Smooth muscle cell of the brain vasculature (primary cell): ENCODE measurements around the gene RTCA.
"Not testable (repeated sequence)": the region's sequence is repeated elsewhere in the genome, so short reads cannot be mapped to it uniquely, and the experiment has no call there.

Experiments
- DNase-seq: peaks from one replicate; pipeline ENCODE4 v3.0.0-alpha.2; 2012; ENCODE audit warnings: low read depth, low spot score

The RTCA gene

DNA sequence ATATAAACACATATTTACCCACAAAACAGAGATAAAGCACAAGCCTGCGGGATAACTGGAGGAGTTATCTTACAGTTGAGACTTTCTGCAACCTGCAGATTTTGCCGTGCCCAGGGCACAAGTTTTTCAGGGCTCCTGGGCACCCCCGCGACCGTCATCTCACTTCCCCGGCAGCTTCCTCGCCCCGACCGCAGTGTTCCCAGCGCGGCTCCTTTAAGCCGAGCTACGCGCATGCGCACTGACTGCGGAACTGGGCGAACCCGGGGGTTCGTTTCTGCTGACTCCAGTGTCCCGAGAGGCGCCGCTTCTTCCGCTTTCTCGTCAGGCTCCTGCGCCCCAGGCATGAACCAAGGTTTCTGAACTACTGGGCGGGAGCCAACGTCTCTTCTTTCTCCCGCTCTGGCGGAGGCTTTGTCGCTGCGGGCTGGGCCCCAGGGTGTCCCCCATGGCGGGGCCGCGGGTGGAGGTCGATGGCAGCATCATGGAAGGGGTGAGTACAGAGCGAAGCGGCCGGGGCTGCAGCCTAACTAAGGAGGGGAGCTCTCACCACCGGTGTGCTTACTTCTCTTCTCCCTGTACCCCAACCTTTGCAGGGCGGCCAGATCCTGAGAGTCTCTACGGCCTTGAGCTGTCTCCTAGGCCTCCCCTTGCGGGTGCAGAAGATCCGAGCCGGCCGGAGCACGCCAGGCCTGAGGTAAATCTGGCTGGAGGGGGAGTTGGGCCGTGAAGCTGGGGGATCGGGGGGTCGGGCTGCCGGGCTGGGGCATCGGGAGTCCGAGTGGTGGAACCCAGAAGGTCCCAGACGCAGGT is at the start of gene RTCA:
Gene RTCA (plus strand): TSS at position 286 of the 810 bp plus-strand sequence. CDS start 160 bp downstream, at position 446.
- peak; percentile 90 for DNase-seq

- DNase-seq: no peak
Measured at GRCh38 chr1:100217834-100218233, 48.2 kb upstream of the RTCA start.

DNA sequence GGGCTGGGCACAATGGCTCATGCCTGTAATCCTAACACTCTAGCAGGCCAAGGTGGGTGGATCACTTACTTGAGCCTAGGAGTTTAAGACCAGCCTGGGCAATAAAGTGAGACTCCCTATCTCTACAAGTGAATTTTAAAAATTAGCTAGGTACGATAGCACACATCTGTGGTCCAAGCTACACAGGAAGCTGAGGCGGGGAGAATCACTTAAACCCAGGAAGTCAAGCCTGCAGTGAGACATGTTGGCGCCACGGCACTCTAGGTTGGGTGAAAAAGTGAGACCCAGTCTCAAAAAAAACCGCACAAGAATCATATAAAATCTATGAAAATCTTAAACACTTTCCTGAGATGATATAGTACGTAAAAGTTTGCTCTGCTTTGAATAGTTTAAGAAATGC is 46.6 kb upstream of the RTCA start:
- no peak for DNase-seq

DNA sequence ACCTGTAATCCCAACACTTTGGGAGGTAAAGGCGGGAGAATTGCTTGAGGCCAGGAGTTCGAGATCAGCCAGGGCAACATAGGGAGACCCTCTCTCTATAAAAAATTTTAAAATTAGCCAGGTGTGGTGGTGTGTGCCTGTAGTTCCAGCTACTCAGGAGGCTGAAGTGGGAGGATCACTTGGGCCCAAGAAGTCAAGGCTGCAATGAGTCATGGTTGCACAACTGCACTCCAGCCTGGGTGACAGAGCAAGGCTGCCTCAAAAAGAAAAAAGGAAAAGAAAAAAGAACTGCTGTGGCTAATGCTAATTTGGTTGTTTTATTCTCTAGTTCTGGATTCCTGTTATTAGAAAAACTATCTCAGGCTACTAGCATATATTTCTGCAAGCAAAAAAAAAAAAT is 46.1 kb upstream of the RTCA start:
- DNase-seq: no peak

GRCh38 chr1:100222428-100222827 is 43.6 kb upstream of the RTCA start:
- DNase-seq: no peak

- no peak for DNase-seq
Measured at GRCh38 chr1:100229681-100230443, 36.2 kb upstream of the RTCA start.

DNA sequence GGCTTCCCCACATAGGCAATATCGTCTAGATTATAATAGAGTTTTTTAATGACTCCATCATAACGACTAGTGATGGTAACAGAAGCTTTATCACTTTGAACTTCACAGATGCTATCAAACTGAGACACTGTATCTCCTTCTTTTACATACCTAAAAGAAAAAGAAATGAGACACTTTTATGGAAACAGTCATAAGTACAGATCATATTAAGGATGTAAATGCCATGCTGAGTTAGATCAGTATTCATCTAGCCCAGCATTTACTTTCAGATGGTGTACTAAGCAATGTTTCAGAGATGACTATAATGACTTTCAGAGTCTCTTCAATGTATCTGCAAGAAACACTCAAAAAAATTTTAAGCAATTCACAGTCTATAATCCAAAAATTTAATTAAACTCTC is 35.3 kb upstream of the RTCA start:
- DNase-seq: no peak

- no peak for DNase-seq
Measured at GRCh38 chr1:100231721-100232120, 34.3 kb upstream of the RTCA start.

GRCh38 chr1:100232156-100232555 is 33.9 kb upstream of the RTCA start:
- no peak for DNase-seq

- DNase-seq: not testable (repeated sequence)
Measured at GRCh38 chr1:100233566-100233965, 32.5 kb upstream of the RTCA start.

DNA sequence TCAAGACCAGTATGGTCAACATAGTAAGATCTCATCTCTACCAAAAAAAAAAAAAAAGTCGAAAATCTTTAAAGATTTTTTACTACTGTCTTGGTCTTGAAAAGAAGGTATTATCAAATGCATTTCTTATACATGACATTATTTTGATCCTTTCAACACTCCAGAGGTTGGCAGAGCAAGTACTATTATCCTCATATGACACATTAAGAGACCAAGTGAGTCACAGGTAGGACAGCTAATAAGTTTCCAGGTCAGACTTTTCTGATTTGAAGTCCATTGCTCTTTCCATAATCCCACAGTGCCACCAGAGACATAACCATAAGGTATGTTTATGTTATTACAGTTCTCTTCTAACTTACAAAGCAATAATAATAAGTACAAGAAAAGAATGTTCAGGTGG is 31.6 kb upstream of the RTCA start:
- no peak for DNase-seq

DNA sequence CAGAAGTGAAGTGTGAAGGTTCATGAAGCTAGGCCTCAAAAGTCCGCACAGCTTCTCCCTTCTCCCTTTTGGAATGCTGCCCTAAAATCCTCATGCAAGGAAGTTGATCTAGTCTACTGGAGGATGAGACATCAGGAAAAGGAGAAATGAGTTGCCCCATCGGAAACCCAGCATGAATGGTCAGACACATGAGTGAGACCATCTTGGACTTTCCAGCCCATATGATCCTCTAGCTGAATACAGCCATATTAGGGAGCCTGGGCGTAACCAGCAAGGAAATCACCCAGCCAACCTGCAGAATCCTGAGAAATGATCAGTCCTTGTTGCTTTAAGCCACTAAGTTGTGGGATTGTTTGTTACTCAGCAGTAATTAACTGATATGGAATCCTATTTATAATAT is 28.9 kb upstream of the RTCA start:
- no peak for DNase-seq

DNA sequence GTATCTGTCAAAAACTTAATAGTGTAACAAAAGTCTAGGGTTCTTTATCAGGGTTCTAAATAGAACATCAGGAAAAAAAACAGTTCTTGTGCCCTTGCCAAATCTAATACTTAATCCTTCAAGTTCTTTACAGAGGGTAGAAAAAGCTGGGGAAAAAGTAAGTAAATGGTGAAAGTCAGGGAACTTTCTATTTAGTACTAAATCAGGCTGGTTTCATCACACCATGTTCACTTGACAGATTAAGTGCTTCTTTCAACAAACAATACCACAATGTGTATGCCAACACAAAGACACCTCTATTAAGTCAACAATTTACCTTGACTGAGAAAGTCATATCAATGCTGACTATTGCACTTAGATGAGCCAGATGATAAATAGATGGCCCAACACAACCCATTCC is 26.1 kb upstream of the RTCA start:
- no peak for DNase-seq

- no peak for DNase-seq
Measured at GRCh38 chr1:100240631-100241030, 25.4 kb upstream of the RTCA start.

DNA sequence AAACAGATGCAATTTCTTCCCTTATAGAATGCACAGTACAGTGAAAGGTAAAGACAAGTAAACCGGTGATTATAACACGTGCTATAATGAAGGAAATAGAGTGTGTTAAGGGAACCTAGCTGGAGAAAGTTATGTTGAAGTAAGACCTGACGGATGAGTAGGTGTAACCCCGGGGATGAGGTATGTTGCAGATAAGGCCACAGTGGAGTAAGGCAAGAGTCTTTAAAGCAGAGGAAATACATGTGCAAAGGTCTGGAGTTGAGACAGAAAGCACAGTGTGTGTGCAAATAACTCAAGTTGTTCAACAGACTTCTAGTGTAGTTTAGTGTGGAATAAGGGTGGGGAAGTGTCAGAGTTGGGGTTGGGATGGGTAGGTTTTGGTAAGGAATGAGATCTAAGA is 19.3 kb upstream of the RTCA start:
- DNase-seq: no peak

GRCh38 chr1:100249155-100249536 is 16.9 kb upstream of the RTCA start:
- no peak for DNase-seq

GRCh38 chr1:100249537-100250257 is 16.3 kb upstream of the RTCA start, which contains the start of gene DBT:
Gene DBT (minus strand): TSS chr1:100249834. CDS start chr1:100249820, 14 bp downstream.
- peak; percentile 84 for DNase-seq

- no peak for DNase-seq
Measured at GRCh38 chr1:100250264-100250663, 15.8 kb upstream of the RTCA start.

DNA sequence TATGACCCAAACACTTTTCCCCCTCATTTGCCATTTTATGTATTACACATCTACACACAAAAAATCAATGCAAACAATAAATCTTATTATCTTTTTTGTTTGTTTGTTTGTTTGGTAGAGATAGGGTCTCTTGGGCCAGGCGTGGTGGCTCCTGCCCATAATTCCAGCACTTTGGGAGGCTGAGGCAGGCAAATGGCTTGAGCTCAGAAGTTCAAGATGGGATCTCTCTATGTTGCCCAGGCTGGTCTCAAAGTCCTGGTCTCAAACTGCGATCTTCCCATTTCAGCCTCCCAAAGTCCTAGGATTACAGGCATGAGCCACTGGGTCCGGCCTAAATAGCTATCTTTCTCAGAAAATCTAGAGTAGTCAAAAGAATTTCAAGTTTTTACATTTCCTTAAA is 15.2 kb upstream of the RTCA start:
- no peak for DNase-seq

DNA sequence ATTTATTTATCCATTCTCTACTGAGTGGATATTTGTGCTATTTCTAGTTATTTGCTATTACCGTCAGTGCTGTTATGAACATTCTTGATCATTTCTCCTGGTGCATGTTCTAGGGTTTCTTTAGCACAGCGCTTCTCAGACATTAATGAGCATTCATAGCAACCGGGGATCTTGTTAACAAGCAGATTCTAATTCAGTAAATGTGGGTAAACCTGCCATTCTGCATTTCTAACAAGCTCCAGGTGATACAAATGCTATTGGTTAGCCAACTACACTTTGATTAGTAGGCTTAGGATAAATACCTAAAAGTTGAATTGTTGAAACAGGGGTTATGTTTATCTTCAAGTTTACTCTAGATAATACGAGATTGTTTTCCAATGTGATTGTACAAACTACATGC is 13.1 kb upstream of the RTCA start:
- DNase-seq: no peak

DNA sequence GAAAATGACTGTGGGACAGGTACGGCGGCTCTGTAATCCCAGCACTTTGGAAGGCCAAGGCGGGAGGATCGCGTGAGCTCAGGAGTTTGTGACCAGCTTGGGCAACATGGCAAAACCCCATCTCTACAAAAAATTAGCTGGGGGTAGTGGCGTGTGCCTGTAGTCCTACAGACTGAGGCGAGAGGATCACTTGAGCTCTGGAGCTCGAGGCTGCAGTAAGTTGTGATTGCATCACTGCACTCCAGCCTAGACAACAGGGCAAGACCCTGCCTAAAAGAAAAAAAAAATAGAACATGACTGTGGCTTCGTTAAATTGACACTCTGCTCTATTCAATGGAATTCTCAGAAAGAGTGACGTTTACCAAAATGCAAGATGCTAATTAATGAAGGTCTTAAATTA is 12.5 kb upstream of the RTCA start:
- no peak for DNase-seq

GRCh38 chr1:100256273-100256672 is 9.7 kb upstream of the RTCA start:
- DNase-seq: not testable (repeated sequence)
